Measurements from ENCODE around the gene DDR1. TPM values are rescaled to one million over a fixed set of nuclear protein-coding genes. Genes with fewer than 3 reads are reported as not detected.

The DDR1 gene
- total and polyA plus RNA-seq, 2 experiments from 2014 or later: 58.3 to 154 TPM

DNA sequence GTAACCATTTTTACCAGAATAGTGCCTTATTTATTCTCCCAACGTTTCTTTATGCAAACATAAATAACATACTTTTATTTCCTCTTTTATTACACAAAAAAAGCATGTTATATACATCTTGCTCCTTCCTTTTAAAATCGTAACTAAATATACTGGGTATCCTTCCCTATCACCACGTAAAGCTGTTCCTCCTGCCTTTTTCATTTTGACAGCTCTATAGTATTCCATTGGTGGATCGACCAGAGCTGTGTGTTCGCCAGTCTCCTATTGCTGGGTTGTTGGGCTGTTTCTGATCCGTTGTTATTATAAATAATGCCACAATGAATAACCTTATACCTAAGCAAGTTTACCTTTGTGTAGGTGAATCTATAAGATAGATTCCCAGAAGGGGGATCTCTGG lies 46.9 kb upstream of the DDR1 start:
- Histone ChIP-seq H2AFZ (no peak overlapping the region), H4K20me1 (replicated peaks; ENCODE audit: insufficient read depth) (no peaks in the 10 kb centered on the region), H3K27ac (ENCODE audit: low read depth) (no peak overlapping the region), H3K79me2 (replicated peaks; ENCODE audit: insufficient read depth) (no peaks in the 10 kb centered on the region; the same call in 1 of the 2 replicates), H3K4me1 (ENCODE audit: insufficient read depth) (peaks cover 37% of the 10 kb centered on the region), H3K36me3 (ENCODE audit: insufficient read depth) (peaks cover 26% of the 10 kb centered on the region), H3K27me3 (ENCODE audit: insufficient read depth) (no peaks in the 10 kb centered on the region), H3K4me2 (no peak overlapping the region), H3K9me2 (ENCODE audit: insufficient read depth) (peaks cover 5% of the 10 kb centered on the region; the same call in 1 of the 2 replicates), H3K4me3 (no peak overlapping the region), H3F3A (replicated peaks; ENCODE audit: low read depth) (peaks cover 10% of the 10 kb centered on the region; the same call in 1 of the 2 replicates)
- peaks cover 13% of the 10 kb centered on the region for H3K27me3 Mint-ChIP-seq (ENCODE audit: insufficient read depth, low read depth, poor library complexity)
- TF ChIP-seq, protein P1, sequence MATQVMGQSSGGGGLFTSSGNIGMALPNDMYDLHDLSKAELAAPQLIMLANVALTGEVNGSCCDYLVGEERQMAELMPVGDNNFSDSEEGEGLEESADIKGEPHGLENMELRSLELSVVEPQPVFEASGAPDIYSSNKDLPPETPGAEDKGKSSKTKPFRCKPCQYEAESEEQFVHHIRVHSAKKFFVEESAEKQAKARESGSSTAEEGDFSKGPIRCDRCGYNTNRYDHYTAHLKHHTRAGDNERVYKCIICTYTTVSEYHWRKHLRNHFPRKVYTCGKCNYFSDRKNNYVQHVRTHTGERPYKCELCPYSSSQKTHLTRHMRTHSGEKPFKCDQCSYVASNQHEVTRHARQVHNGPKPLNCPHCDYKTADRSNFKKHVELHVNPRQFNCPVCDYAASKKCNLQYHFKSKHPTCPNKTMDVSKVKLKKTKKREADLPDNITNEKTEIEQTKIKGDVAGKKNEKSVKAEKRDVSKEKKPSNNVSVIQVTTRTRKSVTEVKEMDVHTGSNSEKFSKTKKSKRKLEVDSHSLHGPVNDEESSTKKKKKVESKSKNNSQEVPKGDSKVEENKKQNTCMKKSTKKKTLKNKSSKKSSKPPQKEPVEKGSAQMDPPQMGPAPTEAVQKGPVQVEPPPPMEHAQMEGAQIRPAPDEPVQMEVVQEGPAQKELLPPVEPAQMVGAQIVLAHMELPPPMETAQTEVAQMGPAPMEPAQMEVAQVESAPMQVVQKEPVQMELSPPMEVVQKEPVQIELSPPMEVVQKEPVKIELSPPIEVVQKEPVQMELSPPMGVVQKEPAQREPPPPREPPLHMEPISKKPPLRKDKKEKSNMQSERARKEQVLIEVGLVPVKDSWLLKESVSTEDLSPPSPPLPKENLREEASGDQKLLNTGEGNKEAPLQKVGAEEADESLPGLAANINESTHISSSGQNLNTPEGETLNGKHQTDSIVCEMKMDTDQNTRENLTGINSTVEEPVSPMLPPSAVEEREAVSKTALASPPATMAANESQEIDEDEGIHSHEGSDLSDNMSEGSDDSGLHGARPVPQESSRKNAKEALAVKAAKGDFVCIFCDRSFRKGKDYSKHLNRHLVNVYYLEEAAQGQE (IDR thresholded peaks at IDR 0.05; ENCODE audit: unreplicated experiment): no peak
- TF ChIP-seq STAT1 (IDR thresholded peaks at IDR 0.05; ENCODE audit: unreplicated experiment): no peak
- no peak for TF ChIP-seq EZH2phosphoT487 (IDR thresholded peaks at IDR 0.05; ENCODE audit: unreplicated experiment)
- no peak for TF ChIP-seq EZH2 (IDR thresholded peaks at IDR 0.05; ENCODE audit: low read depth, unreplicated experiment)
- no peak for TF ChIP-seq JUNB (IDR thresholded peaks at IDR 0.05; ENCODE audit: unreplicated experiment)
- no peak for TF ChIP-seq ZNF114 (CRISPR knock-in tag; IDR thresholded peaks at IDR 0.05)
- no peak for TF ChIP-seq NANOG (IDR thresholded peaks at IDR 0.05; ENCODE audit: borderline replicate concordance)
- no peak for TF ChIP-seq CREB1 (CRISPR knock-in tag; IDR thresholded peaks at IDR 0.05; ENCODE audit: low read depth)
- TF ChIP-seq, protein P2, sequence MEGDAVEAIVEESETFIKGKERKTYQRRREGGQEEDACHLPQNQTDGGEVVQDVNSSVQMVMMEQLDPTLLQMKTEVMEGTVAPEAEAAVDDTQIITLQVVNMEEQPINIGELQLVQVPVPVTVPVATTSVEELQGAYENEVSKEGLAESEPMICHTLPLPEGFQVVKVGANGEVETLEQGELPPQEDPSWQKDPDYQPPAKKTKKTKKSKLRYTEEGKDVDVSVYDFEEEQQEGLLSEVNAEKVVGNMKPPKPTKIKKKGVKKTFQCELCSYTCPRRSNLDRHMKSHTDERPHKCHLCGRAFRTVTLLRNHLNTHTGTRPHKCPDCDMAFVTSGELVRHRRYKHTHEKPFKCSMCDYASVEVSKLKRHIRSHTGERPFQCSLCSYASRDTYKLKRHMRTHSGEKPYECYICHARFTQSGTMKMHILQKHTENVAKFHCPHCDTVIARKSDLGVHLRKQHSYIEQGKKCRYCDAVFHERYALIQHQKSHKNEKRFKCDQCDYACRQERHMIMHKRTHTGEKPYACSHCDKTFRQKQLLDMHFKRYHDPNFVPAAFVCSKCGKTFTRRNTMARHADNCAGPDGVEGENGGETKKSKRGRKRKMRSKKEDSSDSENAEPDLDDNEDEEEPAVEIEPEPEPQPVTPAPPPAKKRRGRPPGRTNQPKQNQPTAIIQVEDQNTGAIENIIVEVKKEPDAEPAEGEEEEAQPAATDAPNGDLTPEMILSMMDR (conservative IDR thresholded peaks at IDR 0.05; ENCODE audit: low read depth in 2 of 2): no peak
- TF ChIP-seq, protein P3, sequence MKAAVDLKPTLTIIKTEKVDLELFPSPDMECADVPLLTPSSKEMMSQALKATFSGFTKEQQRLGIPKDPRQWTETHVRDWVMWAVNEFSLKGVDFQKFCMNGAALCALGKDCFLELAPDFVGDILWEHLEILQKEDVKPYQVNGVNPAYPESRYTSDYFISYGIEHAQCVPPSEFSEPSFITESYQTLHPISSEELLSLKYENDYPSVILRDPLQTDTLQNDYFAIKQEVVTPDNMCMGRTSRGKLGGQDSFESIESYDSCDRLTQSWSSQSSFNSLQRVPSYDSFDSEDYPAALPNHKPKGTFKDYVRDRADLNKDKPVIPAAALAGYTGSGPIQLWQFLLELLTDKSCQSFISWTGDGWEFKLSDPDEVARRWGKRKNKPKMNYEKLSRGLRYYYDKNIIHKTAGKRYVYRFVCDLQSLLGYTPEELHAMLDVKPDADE (IDR thresholded peaks at IDR 0.05): no peak
- TF ChIP-seq, protein P4, sequence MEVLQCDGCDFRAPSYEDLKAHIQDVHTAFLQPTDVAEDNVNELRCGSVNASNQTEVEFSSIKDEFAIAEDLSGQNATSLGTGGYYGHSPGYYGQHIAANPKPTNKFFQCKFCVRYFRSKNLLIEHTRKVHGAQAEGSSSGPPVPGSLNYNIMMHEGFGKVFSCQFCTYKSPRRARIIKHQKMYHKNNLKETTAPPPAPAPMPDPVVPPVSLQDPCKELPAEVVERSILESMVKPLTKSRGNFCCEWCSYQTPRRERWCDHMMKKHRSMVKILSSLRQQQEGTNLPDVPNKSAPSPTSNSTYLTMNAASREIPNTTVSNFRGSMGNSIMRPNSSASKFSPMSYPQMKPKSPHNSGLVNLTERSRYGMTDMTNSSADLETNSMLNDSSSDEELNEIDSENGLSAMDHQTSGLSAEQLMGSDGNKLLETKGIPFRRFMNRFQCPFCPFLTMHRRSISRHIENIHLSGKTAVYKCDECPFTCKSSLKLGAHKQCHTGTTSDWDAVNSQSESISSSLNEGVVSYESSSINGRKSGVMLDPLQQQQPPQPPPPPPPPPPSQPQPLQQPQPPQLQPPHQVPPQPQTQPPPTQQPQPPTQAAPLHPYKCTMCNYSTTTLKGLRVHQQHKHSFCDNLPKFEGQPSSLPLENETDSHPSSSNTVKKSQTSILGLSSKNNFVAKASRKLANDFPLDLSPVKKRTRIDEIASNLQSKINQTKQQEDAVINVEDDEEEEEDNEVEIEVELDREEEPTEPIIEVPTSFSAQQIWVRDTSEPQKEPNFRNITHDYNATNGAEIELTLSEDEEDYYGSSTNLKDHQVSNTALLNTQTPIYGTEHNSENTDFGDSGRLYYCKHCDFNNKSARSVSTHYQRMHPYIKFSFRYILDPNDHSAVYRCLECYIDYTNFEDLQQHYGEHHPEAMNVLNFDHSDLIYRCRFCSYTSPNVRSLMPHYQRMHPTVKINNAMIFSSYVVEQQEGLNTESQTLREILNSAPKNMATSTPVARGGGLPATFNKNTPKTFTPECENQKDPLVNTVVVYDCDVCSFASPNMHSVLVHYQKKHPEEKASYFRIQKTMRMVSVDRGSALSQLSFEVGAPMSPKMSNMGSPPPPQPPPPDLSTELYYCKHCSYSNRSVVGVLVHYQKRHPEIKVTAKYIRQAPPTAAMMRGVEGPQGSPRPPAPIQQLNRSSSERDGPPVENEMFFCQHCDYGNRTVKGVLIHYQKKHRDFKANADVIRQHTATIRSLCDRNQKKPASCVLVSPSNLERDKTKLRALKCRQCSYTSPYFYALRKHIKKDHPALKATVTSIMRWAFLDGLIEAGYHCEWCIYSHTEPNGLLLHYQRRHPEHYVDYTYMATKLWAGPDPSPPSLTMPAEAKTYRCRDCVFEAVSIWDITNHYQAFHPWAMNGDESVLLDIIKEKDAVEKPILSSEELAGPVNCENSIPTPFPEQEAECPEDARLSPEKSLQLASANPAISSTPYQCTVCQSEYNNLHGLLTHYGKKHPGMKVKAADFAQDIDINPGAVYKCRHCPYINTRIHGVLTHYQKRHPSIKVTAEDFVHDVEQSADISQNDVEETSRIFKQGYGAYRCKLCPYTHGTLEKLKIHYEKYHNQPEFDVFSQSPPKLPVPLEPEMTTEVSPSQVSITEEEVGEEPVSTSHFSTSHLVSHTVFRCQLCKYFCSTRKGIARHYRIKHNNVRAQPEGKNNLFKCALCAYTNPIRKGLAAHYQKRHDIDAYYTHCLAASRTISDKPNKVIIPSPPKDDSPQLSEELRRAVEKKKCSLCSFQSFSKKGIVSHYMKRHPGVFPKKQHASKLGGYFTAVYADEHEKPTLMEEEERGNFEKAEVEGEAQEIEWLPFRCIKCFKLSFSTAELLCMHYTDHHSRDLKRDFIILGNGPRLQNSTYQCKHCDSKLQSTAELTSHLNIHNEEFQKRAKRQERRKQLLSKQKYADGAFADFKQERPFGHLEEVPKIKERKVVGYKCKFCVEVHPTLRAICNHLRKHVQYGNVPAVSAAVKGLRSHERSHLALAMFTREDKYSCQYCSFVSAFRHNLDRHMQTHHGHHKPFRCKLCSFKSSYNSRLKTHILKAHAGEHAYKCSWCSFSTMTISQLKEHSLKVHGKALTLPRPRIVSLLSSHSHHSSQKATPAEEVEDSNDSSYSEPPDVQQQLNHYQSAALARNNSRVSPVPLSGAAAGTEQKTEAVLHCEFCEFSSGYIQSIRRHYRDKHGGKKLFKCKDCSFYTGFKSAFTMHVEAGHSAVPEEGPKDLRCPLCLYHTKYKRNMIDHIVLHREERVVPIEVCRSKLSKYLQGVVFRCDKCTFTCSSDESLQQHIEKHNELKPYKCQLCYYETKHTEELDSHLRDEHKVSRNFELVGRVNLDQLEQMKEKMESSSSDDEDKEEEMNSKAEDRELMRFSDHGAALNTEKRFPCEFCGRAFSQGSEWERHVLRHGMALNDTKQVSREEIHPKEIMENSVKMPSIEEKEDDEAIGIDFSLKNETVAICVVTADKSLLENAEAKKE (CRISPR knock-in tag; IDR thresholded peaks at IDR 0.05): no peak
- TF ChIP-seq ZNF331 (CRISPR knock-in tag; IDR thresholded peaks at IDR 0.05; ENCODE audit: low read depth): no peak
- TF ChIP-seq POLR2AphosphoS5 (IDR thresholded peaks at IDR 0.05; ENCODE audit: low read depth): no peak
- no peak overlapping the region for H3K4me3 Mint-ChIP-seq
- H3K36me3 Mint-ChIP-seq (ENCODE audit: low read depth): peaks cover 60% of the 10 kb centered on the region
- H3K9me3 Mint-ChIP-seq: peaks cover 39% of the 10 kb centered on the region
- DNase-seq (ENCODE audit: low spot score) (no peak), ATAC-seq (no peak)
- no peak overlapping the region for H3K27ac Mint-ChIP-seq
- peaks cover 22% of the 10 kb centered on the region for H3K4me1 Mint-ChIP-seq

All from GM23338 (cell line).